Measurements from ENCODE around the gene TNFRSF8.
A peak's percentile ranks its signal among the peaks of the same experiment; 100 is the strongest.
"Not testable (repeated sequence)": the region's sequence is repeated elsewhere in the genome, so short reads cannot be mapped to it uniquely, and the experiment has no call there.

Gene TNFRSF8

DNA sequence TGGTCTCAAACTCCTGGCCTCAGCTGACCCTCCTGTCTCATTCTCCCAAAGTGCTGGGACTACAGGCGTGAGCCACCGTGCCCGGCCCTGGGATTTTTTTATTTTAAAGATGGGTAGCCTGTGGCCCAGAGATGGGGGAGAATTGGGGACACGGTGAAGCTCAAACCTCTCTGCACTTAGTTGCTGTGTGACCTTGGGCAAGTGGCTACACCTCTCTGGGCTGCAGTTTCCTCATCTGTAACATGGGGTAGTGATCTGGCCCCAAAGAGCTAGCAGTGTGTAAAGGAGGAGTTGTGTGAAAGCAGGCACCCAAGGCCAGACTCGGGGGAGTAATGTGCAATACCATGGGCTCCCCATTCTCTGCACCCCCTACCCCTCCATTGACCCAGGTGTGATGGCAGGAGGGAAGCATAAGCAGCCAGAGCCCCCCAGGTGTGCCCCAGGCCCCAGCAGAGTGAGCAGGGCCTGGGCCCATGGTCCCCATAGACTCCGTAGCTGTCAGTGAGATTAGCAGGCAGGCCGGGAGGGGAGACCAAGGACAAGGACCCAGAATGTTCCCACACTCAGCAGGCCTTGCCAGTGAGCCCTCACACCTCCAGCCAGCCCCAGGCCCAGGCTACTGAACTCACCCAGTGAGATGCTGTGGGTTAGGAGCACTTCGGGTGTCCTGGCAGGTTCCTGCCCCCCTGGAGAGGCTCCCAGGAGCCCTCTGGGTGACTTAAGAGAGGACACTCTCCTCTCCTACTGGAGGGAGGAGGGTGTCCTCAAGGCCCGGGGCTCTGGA lies 17.9 kb downstream of the TNFRSF8 start:
- no peak for DNase-seq (ENCODE audit: low read depth)
- H3K4me3 ChIP-seq (ENCODE audit: low read depth, low read length): no peak overlapping the region

DNA sequence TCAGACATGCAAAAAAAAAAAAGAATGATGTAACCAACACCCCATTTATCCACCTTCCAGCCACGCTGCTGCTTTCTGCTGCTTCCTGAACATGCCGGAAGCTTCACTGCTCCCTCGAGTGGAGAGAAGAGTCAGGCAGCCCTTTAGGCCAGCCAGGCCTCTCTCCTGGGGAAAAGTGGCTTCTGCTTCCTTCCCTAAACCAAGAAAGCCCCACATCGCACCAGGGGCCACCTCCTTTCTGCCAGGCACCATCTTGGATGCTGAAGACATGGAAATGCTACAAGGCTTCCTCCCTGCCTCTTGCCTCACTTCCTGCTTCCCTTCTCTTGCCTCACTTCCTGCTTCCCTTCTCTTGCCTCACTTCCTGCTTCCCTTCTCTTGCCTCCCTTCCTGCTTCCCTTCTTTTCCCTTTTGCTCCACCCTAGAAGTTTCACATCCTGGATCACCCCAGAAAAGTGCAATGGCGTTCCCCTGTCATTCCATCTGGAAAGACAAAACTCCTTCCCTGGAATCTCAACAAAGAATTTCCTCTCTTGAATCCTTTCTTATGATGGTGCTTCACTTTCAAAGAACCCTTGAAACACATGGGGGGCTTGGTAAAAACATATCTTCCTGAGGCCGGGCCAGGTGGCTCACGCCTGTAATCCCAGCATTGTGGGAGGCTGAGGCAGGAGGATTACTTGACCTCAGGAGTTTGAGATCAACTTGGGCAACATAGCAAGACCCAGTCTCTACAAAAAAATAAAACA lies 18.7 kb downstream of the TNFRSF8 start:
- DNase-seq (ENCODE audit: low read depth): no peak
- H3K4me3 ChIP-seq (ENCODE audit: low read depth, low read length): no peak overlapping the region

DNA sequence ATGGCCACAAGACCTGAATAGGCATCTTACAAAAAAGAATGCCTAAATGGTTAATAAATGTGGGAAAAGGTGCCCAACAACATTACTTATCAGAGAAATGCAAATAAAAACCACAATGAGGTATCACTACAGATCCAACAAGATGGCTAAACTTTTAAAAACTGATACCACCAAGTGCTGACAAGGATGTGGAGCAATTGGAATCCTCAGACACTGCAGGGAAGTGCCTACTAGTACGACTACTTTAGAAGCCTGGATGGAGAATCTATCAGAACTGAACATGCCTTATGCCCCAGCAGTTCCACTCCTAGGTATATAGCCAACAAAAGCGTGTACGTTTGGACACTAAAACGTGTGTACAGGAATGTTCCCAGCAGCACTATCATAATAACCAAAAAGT lies 19.9 kb downstream of the TNFRSF8 start:
- no peak for DNase-seq (ENCODE audit: low read depth)
- H3K4me3 ChIP-seq (ENCODE audit: low read depth, low read length): no peak overlapping the region

DNA sequence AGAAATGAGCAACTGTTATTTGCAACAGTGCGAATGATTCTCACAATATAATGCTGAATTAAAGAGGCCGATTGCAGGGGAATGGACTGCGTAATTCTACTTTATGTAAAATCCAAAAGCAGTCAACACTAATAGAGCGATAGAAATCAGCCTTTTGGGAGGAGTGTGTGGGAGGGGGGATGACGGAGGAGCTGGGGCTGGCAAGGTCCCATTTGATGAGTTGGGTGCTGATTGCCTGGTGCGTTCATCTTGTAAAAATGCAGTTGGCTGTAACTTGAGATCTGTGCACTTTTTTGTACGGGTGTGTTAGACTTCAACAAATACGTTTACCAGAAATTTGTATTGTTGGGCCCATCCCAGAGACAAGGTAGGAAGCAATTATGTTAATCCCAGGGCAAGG lies 20.7 kb downstream of the TNFRSF8 start:
- peak; percentile 32 for DNase-seq (ENCODE audit: low read depth)
- no peak overlapping the region for H3K4me3 ChIP-seq (ENCODE audit: low read depth, low read length)

DNA sequence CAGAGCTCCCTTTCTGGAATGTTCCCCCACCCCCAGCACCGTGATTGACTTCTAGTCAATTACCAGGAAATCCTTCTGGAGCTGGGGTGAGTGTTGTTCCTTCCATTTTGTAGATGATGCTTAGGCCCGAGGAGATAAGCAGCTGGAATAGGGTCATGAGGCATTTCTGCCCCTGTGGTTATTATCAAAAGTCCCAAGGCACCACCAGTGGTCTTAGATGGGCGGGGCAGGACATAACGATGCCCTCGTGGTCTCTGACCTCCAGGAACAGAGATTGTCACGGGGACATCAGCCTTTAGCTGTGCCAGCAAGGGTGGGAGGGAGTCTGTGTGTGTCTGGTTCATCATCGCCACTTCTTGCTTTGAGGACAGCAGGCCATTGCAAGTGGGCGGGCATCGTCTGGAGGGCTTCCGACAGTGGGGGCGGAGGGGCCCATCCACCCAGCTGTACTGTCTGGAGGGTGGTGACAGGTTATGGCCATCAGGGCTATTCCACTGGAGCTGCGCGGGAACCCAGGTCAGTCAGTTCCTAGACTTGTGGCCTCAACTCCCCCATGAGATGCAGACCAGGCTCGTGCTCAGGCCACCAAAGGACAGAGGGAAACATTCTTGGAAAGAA lies 22.6 kb downstream of the TNFRSF8 start:
- no peak for DNase-seq (ENCODE audit: low read depth)
- no peak overlapping the region for H3K4me3 ChIP-seq (ENCODE audit: low read depth, low read length)

DNA sequence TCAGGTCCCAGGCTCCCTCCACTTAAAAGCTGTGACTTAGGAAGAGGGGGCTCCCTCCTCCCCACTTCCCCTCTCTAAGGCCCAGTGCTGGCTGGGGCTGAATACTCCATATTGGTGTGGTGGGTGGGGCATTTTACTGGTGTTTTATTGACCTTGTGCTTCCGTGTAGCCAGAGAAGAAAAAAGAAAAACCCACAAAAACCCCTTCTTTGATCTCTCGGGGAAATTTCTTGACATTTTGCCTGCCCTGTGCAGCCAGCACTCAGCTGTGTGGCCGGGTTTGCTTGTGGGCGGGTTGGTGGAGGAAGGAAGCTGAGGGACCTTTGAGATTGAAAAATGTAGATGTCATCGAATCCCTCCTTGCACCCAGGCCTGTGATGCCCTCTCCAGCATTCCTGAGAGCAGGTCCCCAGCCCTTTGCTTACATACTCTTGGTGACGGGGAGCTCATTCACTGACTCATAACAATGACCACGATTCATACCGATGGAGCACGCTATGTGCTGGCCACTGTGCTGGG lies 24.8 kb downstream of the TNFRSF8 start:
- no peak for DNase-seq (ENCODE audit: low read depth)
- no peak overlapping the region for H3K4me3 ChIP-seq (ENCODE audit: low read depth, low read length)

DNA sequence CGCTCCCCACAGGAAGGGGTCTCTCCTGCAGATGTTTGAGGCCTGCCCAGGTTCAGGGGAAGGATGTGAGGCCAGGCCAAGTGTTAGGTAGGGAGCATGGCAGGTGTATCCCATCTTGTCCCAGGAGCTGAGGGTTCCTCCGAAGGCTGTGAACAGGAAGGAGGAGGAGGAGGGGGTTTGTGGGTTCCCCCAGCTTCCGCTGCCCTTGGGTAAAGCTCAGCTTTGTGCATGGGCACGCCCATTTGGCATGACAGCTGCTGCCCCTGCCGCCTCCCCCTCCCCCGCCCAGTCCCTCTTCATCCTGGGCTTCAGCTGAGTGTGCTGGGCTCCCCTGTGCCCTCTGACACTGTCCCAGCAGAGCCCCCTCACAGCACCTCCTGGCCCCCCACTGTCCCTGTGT lies 25.5 kb downstream of the TNFRSF8 start:
- no peak overlapping the region for H3K4me3 ChIP-seq (ENCODE audit: low read depth, low read length)
- no peak for DNase-seq (ENCODE audit: low read depth)

DNA sequence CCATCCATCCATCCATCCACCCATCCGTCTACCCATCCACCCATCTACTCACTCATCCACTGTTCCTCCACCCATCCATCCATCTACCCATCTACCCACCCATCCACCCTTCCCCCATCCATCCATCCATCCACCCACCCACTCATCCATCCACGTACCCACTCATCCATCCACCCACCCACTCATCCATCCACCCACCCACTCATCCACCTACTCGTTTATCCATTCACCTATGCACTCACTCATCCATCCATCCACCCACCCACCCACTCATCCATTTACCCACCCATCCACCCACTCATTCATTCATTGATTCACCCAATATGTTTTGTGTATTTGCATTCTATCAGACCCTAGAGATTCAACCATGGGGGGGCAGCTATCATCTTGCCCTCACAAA lies 27.2 kb downstream of the TNFRSF8 start:
- no peak overlapping the region for H3K4me3 ChIP-seq (ENCODE audit: low read depth, low read length)
- DNase-seq (ENCODE audit: low read depth): no peak

DNA sequence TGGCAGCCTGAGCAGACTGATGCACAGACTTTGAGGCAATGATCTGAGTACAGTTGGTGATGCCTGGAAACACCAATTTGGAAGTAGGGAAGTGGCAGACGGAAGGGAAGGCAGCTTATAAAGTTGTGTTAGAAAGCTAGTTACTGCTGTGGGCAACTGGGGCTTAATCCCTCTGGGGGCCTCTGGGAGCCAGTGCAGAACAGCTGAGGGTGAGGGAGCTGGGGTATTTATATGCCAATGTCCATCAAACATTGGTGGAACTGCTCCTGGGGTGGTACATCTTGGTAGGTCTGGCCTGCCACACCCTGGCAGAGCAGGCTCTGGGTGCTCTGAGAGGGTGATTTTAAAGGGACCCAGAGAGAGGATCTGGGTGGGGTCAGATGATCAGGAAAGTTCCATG lies 28.1 kb downstream of the TNFRSF8 start:
- H3K4me3 ChIP-seq (ENCODE audit: low read depth, low read length): no peak overlapping the region
- no peak for DNase-seq (ENCODE audit: low read depth)

DNA sequence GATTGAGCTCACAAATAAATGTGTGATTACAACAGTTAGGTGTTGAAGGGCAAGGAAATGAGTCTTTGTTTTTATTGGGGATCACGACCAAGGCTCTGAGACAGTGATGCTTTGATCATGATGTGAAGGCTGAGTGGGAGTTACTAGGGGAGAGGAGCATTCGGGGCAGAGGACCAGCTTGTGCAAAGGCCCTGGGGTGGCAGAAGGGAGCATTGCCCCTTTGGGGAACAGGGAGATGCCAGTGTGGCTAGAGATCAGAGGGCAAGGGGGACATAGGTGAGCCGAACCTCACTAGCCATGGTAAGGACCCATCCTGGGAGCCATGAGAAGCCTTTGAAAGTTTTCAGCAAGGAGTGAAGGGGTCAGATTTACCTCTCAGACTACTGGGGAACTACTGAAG lies 31.1 kb downstream of the TNFRSF8 start:
- no peak overlapping the region for H3K4me3 ChIP-seq (ENCODE audit: low read depth, low read length)
- no peak for DNase-seq (ENCODE audit: low read depth)

DNA sequence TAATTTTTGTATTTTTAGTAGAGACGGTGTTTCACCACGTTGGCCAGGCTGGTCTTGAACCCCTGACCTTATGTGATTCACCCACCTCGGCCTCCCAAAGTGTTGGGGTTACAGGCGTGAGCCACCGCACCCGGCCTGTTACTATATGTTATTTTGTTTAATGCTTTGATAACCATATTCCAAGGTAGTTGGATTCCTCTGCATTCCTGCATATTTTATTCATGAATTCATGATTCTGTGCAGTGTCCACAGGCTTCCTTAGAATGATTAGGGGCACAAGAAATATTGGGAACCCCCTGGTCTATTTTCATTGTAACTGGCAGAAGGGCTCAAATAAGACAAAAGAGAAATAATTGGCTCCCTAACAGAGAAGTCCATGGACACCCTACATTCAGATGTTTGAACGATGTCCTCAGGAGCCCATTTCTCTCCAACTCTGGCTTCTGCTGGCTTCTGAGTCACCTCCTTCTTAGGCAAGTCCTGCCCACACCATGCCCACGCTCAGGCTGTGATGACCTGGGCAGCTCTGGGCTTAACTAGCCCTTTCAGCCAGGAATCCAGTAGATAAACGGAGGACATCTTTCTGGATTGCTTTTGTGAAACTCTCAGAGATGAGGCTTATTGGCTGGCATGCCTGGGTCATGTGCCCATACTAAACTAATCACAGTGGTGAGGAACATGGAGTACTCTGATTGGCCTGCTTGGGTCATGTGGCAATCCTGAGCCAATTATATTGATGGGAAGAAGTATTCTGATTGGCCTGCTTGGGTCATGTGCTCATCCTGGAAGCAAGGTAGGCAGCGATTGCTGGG lies 32.6 kb downstream of the TNFRSF8 start:
- DNase-seq (ENCODE audit: low read depth): no peak

DNA sequence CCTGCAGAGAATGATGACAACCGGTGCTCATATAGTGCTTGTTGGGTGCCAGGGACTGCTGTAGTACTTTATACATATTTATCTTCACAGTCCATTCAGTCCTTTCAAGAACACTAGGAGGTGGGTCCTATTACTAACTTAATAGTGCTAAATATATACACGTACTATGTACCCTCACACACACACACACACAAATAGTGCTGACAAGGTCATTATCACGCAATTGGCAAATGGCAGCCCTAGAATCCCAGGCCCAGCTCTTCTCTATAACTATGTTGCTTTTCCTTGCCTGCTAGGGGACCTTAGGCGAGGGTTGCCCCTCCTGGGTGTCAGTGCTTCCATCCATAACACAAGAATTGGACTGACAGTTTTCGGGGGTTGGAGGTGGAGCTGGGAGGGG lies 33.5 kb downstream of the TNFRSF8 start:
- DNase-seq (ENCODE audit: low read depth): no peak
- H3K4me3 ChIP-seq (ENCODE audit: low read depth, low read length): no peak overlapping the region

More for the DNA sequence above, 32.6 kb downstream of the TNFRSF8 start:
- no peak overlapping the region for H3K4me3 ChIP-seq (ENCODE audit: low read depth, low read length)

DNA sequence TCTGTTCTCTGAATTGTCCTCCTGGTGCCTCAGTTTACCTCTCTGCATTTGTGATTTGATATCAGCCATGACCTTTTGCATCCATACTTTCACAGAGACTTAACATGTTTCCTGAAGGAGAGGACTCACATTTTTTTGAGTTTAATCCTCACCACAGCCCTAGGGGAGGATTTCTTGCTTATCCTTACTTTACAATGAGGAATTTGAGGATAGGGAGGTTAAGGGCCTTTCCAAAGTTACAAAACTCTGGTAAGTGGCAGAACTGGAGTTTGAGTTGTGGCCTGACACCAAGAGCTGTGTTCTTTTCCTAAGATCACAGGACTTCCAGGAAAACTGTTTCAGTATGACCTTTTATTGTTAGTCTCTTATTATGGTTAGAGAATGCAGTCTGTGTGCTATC lies 34.2 kb downstream of the TNFRSF8 start:
- no peak overlapping the region for H3K4me3 ChIP-seq (ENCODE audit: low read depth, low read length)
- DNase-seq (ENCODE audit: low read depth): no peak

DNA sequence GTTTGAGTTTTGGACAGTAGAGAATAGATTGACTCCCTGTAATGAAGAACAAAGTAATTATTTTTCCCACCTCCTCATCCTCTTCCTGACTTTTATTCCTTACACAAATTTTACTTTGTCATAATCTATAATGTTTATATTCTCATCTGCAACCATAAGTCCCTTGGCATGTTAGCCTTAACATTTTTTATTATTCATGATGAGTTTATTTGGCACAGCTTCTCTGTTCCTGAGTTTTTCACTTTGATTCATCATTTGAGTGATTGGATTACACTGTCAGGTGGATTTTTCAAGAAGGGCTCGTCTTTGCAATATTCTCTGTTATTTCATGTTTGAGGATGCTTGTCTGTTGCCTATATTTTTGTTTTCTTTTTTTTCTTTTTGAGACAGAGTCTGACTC lies 35.7 kb downstream of the TNFRSF8 start:
- DNase-seq (ENCODE audit: low read depth): no peak

DNA sequence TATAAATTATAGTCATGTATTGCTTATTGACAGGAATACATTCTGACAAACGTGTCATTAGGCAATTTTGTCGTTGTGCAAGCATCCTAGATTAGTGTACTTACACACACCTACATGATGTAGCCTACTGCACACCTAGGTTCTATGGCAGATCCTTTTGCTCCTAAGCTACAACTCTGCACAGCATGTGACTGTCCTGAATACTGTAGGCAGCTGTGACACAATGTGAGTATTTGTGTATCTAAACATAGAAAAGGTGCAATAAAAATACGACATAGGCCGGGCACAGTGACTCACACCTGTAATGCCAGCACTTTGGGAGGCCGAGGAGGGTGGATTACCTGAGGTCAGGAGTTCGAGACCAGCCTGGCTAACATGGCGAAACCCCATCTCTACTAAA lies 36.5 kb downstream of the TNFRSF8 start:
- DNase-seq (ENCODE audit: low read depth): no peak
- no peak overlapping the region for H3K4me3 ChIP-seq (ENCODE audit: low read depth, low read length)

More for the DNA sequence above, 35.7 kb downstream of the TNFRSF8 start:
- no peak overlapping the region for H3K4me3 ChIP-seq (ENCODE audit: low read depth, low read length)

DNA sequence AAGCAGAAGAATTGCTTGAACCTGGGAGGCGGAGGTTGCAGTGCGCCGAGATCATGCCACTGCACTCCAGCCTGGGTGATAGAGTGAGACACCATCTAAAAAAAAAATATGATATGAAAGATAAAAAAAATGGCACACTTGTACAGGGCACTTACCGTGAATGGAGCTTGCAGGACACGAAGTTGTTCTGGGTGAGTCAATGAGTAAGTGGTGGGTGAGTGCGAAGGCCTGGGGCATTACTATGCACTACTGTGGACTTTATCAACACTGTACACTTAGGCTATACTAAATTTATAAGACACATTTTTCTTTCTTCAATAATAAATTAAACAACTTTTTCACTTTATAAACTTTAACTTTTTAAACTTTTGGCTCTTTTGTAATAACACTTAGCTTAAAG lies 37.0 kb downstream of the TNFRSF8 start:
- no peak overlapping the region for H3K4me3 ChIP-seq (ENCODE audit: low read depth, low read length)
- no peak for DNase-seq (ENCODE audit: low read depth)

DNA sequence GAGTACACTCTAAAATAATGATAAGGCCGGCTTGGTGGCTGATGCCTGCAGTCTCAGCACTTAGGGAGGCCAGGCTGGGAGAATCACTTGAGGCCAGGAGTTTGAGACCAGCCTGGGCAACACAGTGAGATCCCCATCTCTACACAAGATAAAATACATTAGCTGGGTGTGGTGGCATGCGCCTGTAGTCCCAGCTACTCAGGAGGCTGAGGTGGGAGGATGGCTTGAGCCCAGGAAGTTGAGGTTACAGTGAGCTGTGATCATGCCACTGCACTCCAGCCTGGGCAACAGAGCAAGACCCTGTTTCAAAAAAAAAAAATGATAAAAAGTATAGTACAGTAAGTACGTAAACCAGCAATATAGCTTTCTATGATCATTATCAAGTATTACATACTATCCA lies 38.0 kb downstream of the TNFRSF8 start:
- not testable (repeated sequence) for H3K4me3 ChIP-seq (ENCODE audit: low read depth, low read length)

DNA sequence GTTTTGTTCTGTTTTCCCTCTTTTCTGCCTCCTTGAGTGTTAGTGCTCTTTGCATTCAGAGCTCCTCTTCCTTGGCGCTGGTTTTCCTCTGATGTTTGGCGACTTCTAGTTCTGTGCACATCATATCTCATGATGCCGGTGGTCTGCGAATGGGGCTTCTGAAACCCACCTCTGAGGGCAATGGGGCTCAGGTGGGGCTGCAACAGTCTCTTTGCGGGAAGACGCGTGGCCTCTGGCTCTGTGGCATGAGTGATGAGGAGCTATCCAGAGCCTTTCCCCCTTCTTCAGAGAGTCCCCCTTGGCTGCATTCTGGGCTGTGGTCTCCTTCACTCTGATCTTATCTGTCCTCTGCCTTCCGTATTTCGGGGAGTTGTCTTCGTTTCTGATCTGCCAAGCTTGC lies 39.0 kb downstream of the TNFRSF8 start:
- no peak for DNase-seq (ENCODE audit: low read depth)
- no peak overlapping the region for H3K4me3 ChIP-seq (ENCODE audit: low read depth, low read length)

More for the DNA sequence above, 38.0 kb downstream of the TNFRSF8 start:
- not testable (repeated sequence) for DNase-seq (ENCODE audit: low read depth)

DNA sequence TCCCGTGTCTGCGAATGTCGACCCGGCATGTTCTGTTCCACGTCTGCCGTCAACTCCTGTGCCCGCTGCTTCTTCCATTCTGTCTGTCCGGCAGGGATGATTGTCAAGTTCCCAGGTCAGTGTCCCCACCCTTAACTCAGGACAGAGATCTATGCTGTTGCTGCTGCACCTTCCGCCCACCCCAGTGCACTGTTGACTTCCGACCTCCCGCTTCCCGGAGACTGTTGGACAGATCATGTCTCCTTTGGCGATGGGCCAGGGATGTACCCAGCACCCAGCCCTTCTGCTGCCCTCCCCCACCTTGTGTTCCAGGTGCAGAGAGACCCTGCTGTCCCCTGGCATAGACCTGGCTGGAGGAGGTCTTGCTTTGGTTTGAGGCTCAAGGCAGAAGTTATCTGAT lies 41.3 kb downstream of the TNFRSF8 start:
- no peak overlapping the region for H3K4me3 ChIP-seq (ENCODE audit: low read depth, low read length)
- DNase-seq (ENCODE audit: low read depth): no peak

DNA sequence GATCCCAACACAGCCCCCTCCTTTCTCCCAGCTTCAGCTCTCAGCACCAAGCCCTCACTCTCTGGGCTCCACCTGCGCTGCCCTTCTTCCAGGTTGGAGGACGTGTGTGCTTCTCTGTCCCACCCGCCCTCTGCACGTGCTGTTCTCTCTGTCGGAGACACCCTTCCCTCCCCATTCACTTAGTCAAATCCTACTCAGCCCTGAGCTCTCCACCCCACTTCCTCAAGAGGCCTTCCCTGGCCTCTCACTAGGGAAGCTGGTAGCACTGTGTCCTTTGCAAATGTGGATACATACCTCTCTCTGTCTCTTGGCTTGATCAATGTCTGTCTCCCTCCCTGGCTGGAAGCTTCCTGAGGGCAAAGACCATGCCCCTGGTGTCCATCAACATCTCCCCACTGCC lies 43.0 kb downstream of the TNFRSF8 start:
- no peak for DNase-seq (ENCODE audit: low read depth)
- H3K4me3 ChIP-seq (ENCODE audit: low read depth, low read length): no peak overlapping the region

Measured in skeletal muscle cell (primary cell).